IPS DF 6.9 (cell line): ENCODE results near the gene KISS1.
A peak's percentile ranks its signal among the peaks of the same experiment; 100 is the strongest.

ENCODE experiments used
- DNase-seq: peaks from one replicate; pipeline ENCODE4 v3.0.0-alpha.2; 2013; ENCODE audit warnings: low read depth, low spot score
- H3K27ac ChIP-seq: one replicate; pipeline ENCODE4 v1.5.1; 2013; ENCODE audit warnings: low read length, control low read depth
- H3K27me3 ChIP-seq: 2 replicates; pipeline ENCODE4 v1.6.1; 2013; ENCODE audit warnings: mild to moderate bottlenecking, low read length; ENCODE audit not compliant: control insufficient read depth, insufficient read depth
- H3K36me3 ChIP-seq: 2 replicates; pipeline ENCODE4 v1.6.1; 2013; ENCODE audit warnings: low read length; ENCODE audit not compliant: control insufficient read depth, insufficient read depth
- H3K4me1 ChIP-seq: 2 replicates; pipeline ENCODE4 v1.6.1; 2013; ENCODE audit warnings: low read length; ENCODE audit not compliant: control insufficient read depth, insufficient read depth
- H3K4me3 ChIP-seq: 2 replicates; pipeline ENCODE4 v1.5.1; 2013; ENCODE audit warnings: mild to moderate bottlenecking, low read length
- H3K9me3 ChIP-seq: 2 replicates; pipeline ENCODE4 v1.6.1; 2013; ENCODE audit warnings: low read length, inconsistent platforms; ENCODE audit not compliant: control insufficient read depth, insufficient read depth
- WGBS: extraction: QIAGEN DNeasy Blood & Tissue Kit; methylation state at CpG from one replicate; pipeline ENCODE4 v1.1.7; 2013; ENCODE audit warnings: mixed read lengths, missing lambda C conversion rate; ENCODE audit not compliant: insufficient read length, insufficient coverage; 5-methylcytosine and 5-hydroxymethylcytosine counted together

Gene KISS1

DNA sequence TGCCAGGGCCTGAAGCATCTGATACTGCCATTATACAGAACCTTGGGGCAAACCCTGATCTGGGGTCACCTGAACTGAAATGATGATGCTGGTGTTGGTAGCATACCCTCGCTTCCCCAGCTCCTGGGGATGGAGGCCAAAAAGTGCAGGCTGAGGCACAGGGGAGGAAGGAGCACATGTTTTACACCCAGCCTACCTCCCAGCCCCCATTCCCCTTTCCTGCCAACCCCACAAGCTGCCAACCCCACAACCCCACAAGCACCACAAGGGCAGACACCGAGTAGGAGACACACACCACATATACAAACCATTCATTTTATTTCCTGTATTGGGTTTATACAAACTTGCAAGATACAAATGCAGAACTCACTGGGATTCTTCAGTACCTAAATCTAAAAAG lies 22.3 kb upstream of the KISS1 start:
- H3K27me3 ChIP-seq = no peaks in the 10 kb centered on the region
- H3K4me3 ChIP-seq = no peak overlapping the region
- H3K27ac ChIP-seq = no peak overlapping the region
- no peaks in the 10 kb centered on the region for H3K9me3 ChIP-seq
- no peak for DNase-seq
- no CpG with 5 or more reads among the region's 2 CpGs for WGBS
- H3K36me3 ChIP-seq = no peaks in the 10 kb centered on the region
- H3K4me1 ChIP-seq = peaks cover 3% of the 10 kb centered on the region; the same call in 1 of the 2 replicates

DNA sequence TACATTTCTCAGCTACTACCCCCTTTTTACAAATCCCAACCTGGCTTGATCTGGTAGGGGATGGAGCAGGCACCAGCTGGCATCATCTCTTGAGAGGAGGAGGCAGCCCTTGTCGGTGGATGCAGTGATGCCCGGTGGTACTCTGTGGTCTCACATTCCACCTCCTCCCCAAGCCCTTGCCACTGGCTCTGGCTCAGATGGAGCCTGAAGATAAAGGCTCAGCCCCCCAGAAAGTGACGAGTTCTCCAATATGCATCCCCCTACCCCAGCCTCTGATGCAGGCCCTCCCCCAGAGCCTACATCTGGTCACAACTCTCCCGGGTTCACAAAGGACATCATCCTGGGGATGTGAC lies 21.3 kb upstream of the KISS1 start:
- H3K4me3 ChIP-seq = no peak overlapping the region
- no peaks in the 10 kb centered on the region for H3K27me3 ChIP-seq
- peaks cover 4% of the 10 kb centered on the region; the same call in 1 of the 2 replicates for H3K4me1 ChIP-seq
- no peak for DNase-seq
- H3K9me3 ChIP-seq = no peaks in the 10 kb centered on the region
- no CpG with 5 or more reads among the region's 4 CpGs for WGBS
- no peaks in the 10 kb centered on the region for H3K36me3 ChIP-seq
- H3K27ac ChIP-seq = no peak overlapping the region

DNA sequence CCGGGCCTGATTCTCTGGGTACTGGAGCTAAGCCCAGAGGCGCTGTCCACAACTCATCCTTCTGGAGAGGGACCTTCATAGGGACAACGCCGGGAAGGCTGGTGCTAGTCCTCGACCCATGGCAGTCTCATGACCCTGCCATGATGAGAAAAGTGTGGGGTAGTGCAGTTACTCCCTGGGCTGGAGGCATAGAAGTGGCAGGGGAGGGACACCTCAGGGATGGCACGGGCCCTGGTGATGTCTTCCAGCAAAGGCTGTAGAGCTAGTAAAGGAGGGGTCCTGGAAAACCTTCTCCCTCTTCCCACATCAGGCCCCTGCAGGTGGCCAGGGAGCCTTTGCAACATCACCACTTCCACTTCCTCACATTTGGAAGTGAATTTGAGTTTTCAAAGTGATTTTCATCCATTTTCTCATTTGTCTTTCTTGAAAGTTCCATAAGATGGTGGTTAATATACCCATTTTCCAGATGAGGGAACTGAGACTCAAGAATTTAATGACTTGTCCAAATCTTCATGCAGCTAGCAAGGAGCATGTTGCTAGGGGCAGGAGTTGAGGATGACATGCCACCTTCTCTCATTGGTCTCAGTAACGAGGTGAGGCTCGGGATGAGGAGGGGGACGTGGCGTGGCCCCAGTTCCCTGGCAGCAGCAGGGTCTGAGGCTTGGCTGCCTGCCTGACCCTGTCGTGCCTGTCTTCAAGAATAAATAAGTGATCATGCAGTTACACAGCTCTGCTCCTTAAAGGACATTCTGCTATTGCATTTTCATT lies 20.8 kb upstream of the KISS1 start:
- H3K4me3 ChIP-seq = no peak overlapping the region
- H3K27ac ChIP-seq = no peak overlapping the region
- no peaks in the 10 kb centered on the region for H3K27me3 ChIP-seq
- no peaks in the 10 kb centered on the region for H3K36me3 ChIP-seq
- WGBS = no CpG with 5 or more reads among the region's 11 CpGs
- no peaks in the 10 kb centered on the region for H3K9me3 ChIP-seq
- DNase-seq = no peak
- H3K4me1 ChIP-seq = peaks cover 4% of the 10 kb centered on the region; the same call in 1 of the 2 replicates

DNA sequence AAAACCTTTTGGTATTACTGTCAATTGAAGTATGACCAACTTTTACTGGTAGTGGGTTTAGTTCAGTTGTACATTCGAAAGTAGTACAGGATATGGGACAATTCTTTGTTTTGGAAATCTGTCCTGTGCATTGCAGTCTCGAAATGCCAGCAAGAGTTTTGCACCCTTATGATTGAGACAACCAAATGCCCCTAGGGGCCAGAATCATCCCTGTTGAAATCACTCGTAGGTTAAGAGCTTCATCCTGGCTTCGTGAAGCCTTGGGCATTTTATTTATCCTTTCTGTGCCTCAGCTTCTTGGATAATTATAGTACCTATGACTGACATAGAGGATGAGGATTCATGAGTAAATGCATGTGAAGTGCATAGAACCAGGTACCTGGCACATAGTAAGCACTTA lies 19.9 kb upstream of the KISS1 start:
- H3K27me3 ChIP-seq = no peaks in the 10 kb centered on the region
- WGBS = no CpG with 5 or more reads among the region's 4 CpGs

DNA sequence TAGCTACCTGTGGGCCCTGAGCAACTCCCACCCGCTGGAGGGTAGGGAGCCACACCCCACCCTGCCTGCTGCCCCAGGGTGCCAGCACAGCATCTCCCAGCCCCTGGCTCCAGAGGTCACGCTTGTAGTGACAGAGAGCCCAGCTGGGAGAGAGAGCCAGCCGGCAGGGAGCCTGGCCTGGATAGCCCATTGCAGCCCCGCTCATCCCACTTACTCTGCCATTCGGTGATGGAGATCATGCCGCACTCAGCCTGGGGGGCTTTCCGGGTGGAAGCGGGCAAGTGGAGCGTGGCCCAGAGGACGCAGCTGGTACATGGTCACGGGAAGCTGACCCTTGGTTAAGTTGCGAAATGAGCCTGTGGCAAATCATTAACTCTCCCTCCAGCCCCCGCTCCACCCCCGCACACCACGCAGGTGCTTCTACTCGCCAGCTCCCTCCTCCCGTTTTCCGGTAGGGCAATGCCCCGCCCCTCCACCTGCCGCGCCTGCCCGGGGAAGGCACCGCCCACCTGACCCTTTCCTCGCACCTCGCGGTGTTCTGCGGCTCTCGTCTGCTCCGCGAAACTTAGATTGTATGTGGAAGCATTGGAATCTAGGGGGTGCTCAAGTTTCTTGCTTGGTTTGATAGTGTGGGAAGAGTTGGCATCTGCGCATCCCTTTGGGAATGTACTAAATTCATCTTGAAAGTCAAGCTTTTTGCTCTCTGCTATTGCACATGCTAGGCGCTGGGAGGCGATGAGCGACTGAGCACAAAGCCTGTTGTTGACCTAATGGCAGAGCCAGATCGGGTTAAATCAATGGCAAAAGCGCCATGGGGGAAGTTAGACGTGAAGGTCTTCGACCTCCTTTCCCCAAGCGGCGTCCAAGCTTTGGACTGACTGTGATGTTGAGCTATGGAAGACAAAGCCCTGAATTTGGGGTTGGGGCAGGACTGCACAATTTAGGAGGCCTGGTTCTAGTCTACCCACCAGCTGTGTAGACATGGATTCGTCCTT lies 17.7 kb upstream of the KISS1 start, which contains the start of gene GOLT1A:
GOLT1A (minus strand) TSS at position 321 of the 995 bp plus-strand sequence; CDS start at position 239, 82 bp downstream.
- peak within 1 kb of the TSS; percentile 63; the same call in 1 of the 2 replicates for H3K4me3 ChIP-seq
- no peak within 1 kb of the TSS for H3K27ac ChIP-seq
- DNase-seq = peak; percentile 68
- no peaks in the 10 kb centered on the region for H3K27me3 ChIP-seq
- H3K9me3 ChIP-seq = no peaks in the 10 kb centered on the region
- no CpG with 5 or more reads among the region's 41 CpGs for WGBS
- peaks cover 4% of the 10 kb centered on the region; the same call in 1 of the 2 replicates for H3K4me1 ChIP-seq
- 0 out of 2 replicates have a peak, but pooled peaks cover 2% of the 10 kb centered on the region for H3K36me3 ChIP-seq

More for the DNA sequence above, 19.9 kb upstream of the KISS1 start:
- Histone ChIP-seq H3K9me3 (no peaks in the 10 kb centered on the region), H3K4me1 (peaks cover 4% of the 10 kb centered on the region; the same call in 1 of the 2 replicates), H3K36me3 (0 out of 2 replicates have a peak, but pooled peaks cover under 1% of the 10 kb centered on the region), H3K4me3 (no peak overlapping the region), H3K27ac (no peak overlapping the region)
- DNase-seq = no peak

DNA sequence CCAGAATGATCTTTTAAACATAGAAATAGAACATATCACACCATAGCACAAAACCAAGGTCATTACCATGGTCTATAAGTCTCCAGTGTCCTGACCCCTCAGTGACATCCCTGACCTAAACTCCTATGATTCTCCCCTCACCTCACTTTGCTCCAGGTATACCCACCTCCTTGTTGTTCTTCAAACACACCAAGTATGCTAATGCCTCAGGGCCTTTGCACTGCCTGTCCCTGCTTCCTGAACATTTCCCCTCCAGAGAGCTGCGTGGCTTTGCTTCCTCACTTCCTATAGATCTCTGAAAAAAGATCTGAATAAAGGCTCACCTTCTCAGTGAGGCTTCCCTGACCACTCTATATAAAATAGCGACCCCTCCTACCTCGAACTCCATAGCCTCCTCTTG lies 16.4 kb upstream of the KISS1 start:
- Histone ChIP-seq H3K9me3 (no peaks in the 10 kb centered on the region), H3K4me3 (no peak overlapping the region), H3K4me1 (peaks cover 4% of the 10 kb centered on the region; the same call in 1 of the 2 replicates), H3K27ac (no peak overlapping the region), H3K36me3 (0 out of 2 replicates have a peak, but pooled peaks cover 2% of the 10 kb centered on the region), H3K27me3 (no peaks in the 10 kb centered on the region)
- no peak for DNase-seq
- no CpG with 5 or more reads among the region's 3 CpGs for WGBS

DNA sequence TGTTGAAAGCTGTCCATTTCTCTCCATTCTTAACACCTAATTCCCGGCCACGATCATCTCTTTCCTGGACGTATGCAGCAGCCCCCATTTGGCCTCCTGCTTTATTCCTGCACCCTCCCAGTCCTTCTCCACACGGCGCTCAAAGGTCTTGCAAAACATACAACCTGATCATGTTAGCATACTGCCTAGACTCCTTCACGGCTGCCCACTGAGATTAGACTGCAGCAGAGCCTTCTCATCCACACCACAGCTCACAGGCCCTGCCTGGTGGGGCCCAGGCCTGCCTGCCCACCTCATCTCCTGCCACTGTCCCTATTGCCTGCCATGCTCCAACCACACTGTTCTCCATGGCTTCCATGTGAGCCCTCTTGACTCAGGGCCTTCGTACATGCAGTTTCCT lies 14.8 kb upstream of the KISS1 start:
- no CpG with 5 or more reads among the region's 7 CpGs for WGBS
- no peak for DNase-seq
- Histone ChIP-seq H3K36me3 (0 out of 2 replicates have a peak, but pooled peaks cover 2% of the 10 kb centered on the region), H3K9me3 (no peaks in the 10 kb centered on the region), H3K27ac (no peak overlapping the region), H3K27me3 (no peaks in the 10 kb centered on the region), H3K4me3 (no peak overlapping the region), H3K4me1 (peaks cover 7% of the 10 kb centered on the region; the same call in 1 of the 2 replicates)

DNA sequence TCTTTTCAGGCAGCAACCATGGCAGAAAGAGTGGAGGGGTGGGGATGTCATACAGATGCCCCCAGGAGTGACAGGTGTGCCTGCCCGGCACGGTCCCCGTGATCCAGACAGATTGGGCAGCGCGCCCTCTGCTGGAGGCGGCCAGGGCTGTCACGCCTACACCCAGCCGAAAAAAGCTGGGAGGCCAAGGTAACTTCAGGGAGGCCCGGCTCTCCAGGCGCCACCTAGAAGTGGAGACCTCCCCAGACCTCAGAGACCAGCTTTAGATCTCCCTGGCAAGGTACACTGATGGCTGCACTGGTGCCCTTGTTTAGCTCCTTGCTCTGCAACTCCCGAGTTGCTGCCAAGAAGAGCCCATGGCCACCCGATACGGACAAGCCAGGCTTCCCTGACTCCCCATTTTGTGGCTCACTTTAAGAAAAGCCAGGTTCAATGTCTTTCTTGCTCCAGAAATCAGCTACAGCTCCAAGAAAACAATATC lies 10.9 kb upstream of the KISS1 start:
- Histone ChIP-seq H3K4me3 (no peak overlapping the region), H3K9me3 (no peaks in the 10 kb centered on the region), H3K36me3 (0 out of 2 replicates have a peak, but pooled peaks cover 2% of the 10 kb centered on the region), H3K27me3 (no peaks in the 10 kb centered on the region), H3K4me1 (0 out of 2 replicates have a peak, but pooled peaks cover 3% of the 10 kb centered on the region), H3K27ac (no peak overlapping the region)
- no CpG with 5 or more reads among the region's 13 CpGs for WGBS
- DNase-seq = no peak

DNA sequence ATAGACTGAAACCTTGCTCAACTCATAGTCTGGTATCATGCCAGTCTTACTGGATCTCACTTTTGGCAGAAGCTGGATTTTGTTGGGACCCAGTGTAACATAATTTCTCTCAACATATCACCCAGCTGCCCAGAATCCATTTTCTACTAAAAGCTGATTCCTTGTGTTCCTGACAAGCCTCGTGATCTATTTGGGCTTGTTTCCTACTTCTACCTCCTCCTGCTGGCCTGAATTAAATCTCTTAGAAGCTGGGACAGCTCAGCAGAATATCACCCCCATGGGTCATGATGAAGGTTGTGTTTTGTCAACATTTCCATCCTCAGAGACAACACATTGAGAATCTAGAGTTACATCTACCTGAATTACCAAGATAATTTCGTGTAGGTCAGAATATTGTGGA lies 9.8 kb upstream of the KISS1 start:
- Histone ChIP-seq H3K27me3 (no peaks in the 10 kb centered on the region), H3K4me1 (0 out of 2 replicates have a peak, but pooled peaks cover 3% of the 10 kb centered on the region)
- no peak for DNase-seq

DNA sequence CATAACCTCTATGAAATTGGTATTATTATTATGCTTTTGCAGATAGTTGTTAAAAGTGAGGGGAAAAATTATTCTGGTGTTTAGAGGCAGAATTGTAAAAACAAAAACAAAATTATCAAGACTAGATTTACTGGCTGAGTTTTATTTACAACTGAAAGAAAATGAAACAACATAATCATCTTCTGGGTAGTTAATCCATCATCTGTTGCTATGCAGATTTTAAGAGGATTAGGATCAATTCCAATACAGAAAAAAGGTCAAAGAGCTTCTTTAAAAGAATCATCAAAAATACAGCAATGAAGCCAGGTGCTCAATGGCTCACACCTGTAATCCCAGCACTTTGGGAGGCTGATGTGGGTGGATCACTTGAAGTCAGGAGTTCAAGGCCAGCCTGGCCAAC lies 9.2 kb upstream of the KISS1 start:
- H3K36me3 ChIP-seq = no peaks in the 10 kb centered on the region
- H3K9me3 ChIP-seq = no peaks in the 10 kb centered on the region
- H3K4me1 ChIP-seq = 0 out of 2 replicates have a peak, but pooled peaks cover 3% of the 10 kb centered on the region
- no peaks in the 10 kb centered on the region for H3K27me3 ChIP-seq
- no peak overlapping the region for H3K4me3 ChIP-seq
- H3K27ac ChIP-seq = no peak overlapping the region
- no peak for DNase-seq

More for the DNA sequence above, 9.8 kb upstream of the KISS1 start:
- WGBS = no CpG with 5 or more reads among the region's 2 CpGs
- Histone ChIP-seq H3K4me3 (no peak overlapping the region), H3K9me3 (no peaks in the 10 kb centered on the region), H3K36me3 (0 out of 2 replicates have a peak, but pooled peaks cover 1% of the 10 kb centered on the region), H3K27ac (no peak overlapping the region)
